ENCODE data around the gene ZBTB25.

ZBTB25 gene

GRCh38 chr14:64434528-64434927, 69.1 kb downstream of the ZBTB25 start:
- Histone ChIP-seq H3K9me3 (ENCODE audit: control insufficient read depth, low read length) (no peaks in the 10 kb centered on the region), H3K9ac (no peak overlapping the region), H3K79me2 (no peaks in the 10 kb centered on the region), H3K4me3 (ENCODE audit: low read depth, low read length) (no peak overlapping the region), H3K27me3 (ENCODE audit: control insufficient read depth, insufficient read depth, low read length) (no peaks in the 10 kb centered on the region), H2AFZ (no peak overlapping the region), H3K36me3 (ENCODE audit: control insufficient read depth, insufficient read depth, low read length) (no peaks in the 10 kb centered on the region), H3K4me1 (peaks cover 4% of the 10 kb centered on the region), H3K4me2 (ENCODE audit: low read length) (no peak overlapping the region), H3K27ac (no peak overlapping the region)
- no peak for TF ChIP-seq CTCF (IDR thresholded peaks at IDR 0.05)

- H3K27ac ChIP-seq = no peak overlapping the region
- H3K9ac ChIP-seq = no peak overlapping the region
- no peak overlapping the region for H3K4me3 ChIP-seq (ENCODE audit: low read depth, low read length)
- H3K27me3 ChIP-seq (ENCODE audit: control insufficient read depth, insufficient read depth, low read length) = no peaks in the 10 kb centered on the region
- TF ChIP-seq CTCF (IDR thresholded peaks at IDR 0.05) = no peak
- no peaks in the 10 kb centered on the region for H3K4me1 ChIP-seq
- H2AFZ ChIP-seq = no peak overlapping the region
- no peak overlapping the region for H3K4me2 ChIP-seq (ENCODE audit: low read length)
- H3K79me2 ChIP-seq = no peaks in the 10 kb centered on the region
- no peaks in the 10 kb centered on the region for H3K36me3 ChIP-seq (ENCODE audit: control insufficient read depth, insufficient read depth, low read length)
- H3K9me3 ChIP-seq (ENCODE audit: control insufficient read depth, low read length) = no peaks in the 10 kb centered on the region
Observed at GRCh38 chr14:64423987-64424386, 79.7 kb downstream of the ZBTB25 start.

- Histone ChIP-seq H3K4me2 (ENCODE audit: low read length) (no peak overlapping the region), H3K36me3 (ENCODE audit: control insufficient read depth, insufficient read depth, low read length) (no peaks in the 10 kb centered on the region), H3K4me1 (no peaks in the 10 kb centered on the region), H3K27me3 (ENCODE audit: control insufficient read depth, insufficient read depth, low read length) (no peaks in the 10 kb centered on the region), H2AFZ (no peak overlapping the region), H3K9ac (no peak overlapping the region), H3K79me2 (no peaks in the 10 kb centered on the region), H3K9me3 (ENCODE audit: control insufficient read depth, low read length) (no peaks in the 10 kb centered on the region), H3K4me3 (ENCODE audit: low read depth, low read length) (no peak overlapping the region), H3K27ac (no peak overlapping the region)
- no peak for TF ChIP-seq CTCF (IDR thresholded peaks at IDR 0.05)
Observed at GRCh38 chr14:64422756-64423155, 80.9 kb downstream of the ZBTB25 start.

- H3K36me3 ChIP-seq (ENCODE audit: control insufficient read depth, insufficient read depth, low read length) = no peaks in the 10 kb centered on the region
- H3K79me2 ChIP-seq = no peaks in the 10 kb centered on the region
- H3K4me3 ChIP-seq (ENCODE audit: low read depth, low read length) = no peak overlapping the region
- H3K4me2 ChIP-seq (ENCODE audit: low read length) = no peak overlapping the region
- no peaks in the 10 kb centered on the region for H3K4me1 ChIP-seq
- no peak overlapping the region for H3K9ac ChIP-seq
- no peak for TF ChIP-seq CTCF (IDR thresholded peaks at IDR 0.05)
- no peak overlapping the region for H2AFZ ChIP-seq
- no peaks in the 10 kb centered on the region for H3K9me3 ChIP-seq (ENCODE audit: control insufficient read depth, low read length)
- no peak overlapping the region for H3K27ac ChIP-seq
- no peaks in the 10 kb centered on the region for H3K27me3 ChIP-seq (ENCODE audit: control insufficient read depth, insufficient read depth, low read length)
Observed at GRCh38 chr14:64422005-64422404, 81.6 kb downstream of the ZBTB25 start.

GRCh38 chr14:64421166-64421565, 82.5 kb downstream of the ZBTB25 start:
- Histone ChIP-seq H3K9ac (no peak overlapping the region), H3K27me3 (ENCODE audit: control insufficient read depth, insufficient read depth, low read length) (no peaks in the 10 kb centered on the region), H2AFZ (no peak overlapping the region), H3K4me2 (ENCODE audit: low read length) (no peak overlapping the region), H3K9me3 (ENCODE audit: control insufficient read depth, low read length) (no peaks in the 10 kb centered on the region), H3K79me2 (no peaks in the 10 kb centered on the region), H3K4me1 (no peaks in the 10 kb centered on the region), H3K4me3 (ENCODE audit: low read depth, low read length) (no peak overlapping the region), H3K36me3 (ENCODE audit: control insufficient read depth, insufficient read depth, low read length) (no peaks in the 10 kb centered on the region), H3K27ac (no peak overlapping the region)
- no peak for TF ChIP-seq CTCF (IDR thresholded peaks at IDR 0.05)

All from parathyroid adenoma (tissue), 2 donors.